ENCODE measurements around the gene N4BP2.
A peak's percentile ranks its signal among the peaks of the same experiment; 100 is the strongest.

Gene N4BP2

GRCh38 chr4:40192114-40193015 lies 135.7 kb downstream of the N4BP2 start:
- no peak for DNase-seq (ENCODE audit: low read depth)

GRCh38 chr4:40193016-40193571 lies 136.4 kb downstream of the N4BP2 start:
- DNase-seq (ENCODE audit: low read depth), result no peak

GRCh38 chr4:40193578-40193977 lies 136.9 kb downstream of the N4BP2 start:
- no peak for DNase-seq (ENCODE audit: low read depth)

- no peak for DNase-seq (ENCODE audit: low read depth)
These were observed 138.0 kb downstream of the N4BP2 start for GRCh38 chr4:40194602-40195161.

- no peak for DNase-seq (ENCODE audit: low read depth)
These were observed 138.8 kb downstream of the N4BP2 start for GRCh38 chr4:40195182-40196177.

GRCh38 chr4:40196272-40196671 lies 139.6 kb downstream of the N4BP2 start:
- no peak for DNase-seq (ENCODE audit: low read depth)

- peak; percentile 45 for DNase-seq (ENCODE audit: low read depth)
These were observed 140.2 kb downstream of the N4BP2 start, which contains the start of gene RHOH for GRCh38 chr4:40196724-40197281. Gene RHOH (plus strand): TSS chr4:40197031. CDS start chr4:40243387, 46,356 bp downstream.

- DNase-seq (ENCODE audit: low read depth), result no peak
These were observed 141.4 kb downstream of the N4BP2 start for GRCh38 chr4:40197879-40198689.

- DNase-seq (ENCODE audit: low read depth), result no peak
These were observed 142.6 kb downstream of the N4BP2 start for GRCh38 chr4:40199179-40199670.

GRCh38 chr4:40199999-40200874 lies 143.6 kb downstream of the N4BP2 start:
- no peak for DNase-seq (ENCODE audit: low read depth)

GRCh38 chr4:40200875-40201801 lies 144.5 kb downstream of the N4BP2 start:
- no peak for DNase-seq (ENCODE audit: low read depth)

GRCh38 chr4:40201898-40202297 lies 145.2 kb downstream of the N4BP2 start:
- DNase-seq (ENCODE audit: low read depth), result no peak

- no peak for DNase-seq (ENCODE audit: low read depth)
These were observed 145.8 kb downstream of the N4BP2 start for GRCh38 chr4:40202474-40202873.

GRCh38 chr4:40204507-40205258 lies 148.0 kb downstream of the N4BP2 start:
- DNase-seq (ENCODE audit: low read depth), result no peak

- no peak for DNase-seq (ENCODE audit: low read depth)
These were observed 148.9 kb downstream of the N4BP2 start for GRCh38 chr4:40205259-40206198.

- DNase-seq (ENCODE audit: low read depth), result no peak
These were observed 149.8 kb downstream of the N4BP2 start for GRCh38 chr4:40206426-40206825.

Measured in stimulated activated CD8-positive, alpha-beta memory T cell treated with anti-CD3 and anti-CD28 coated beads, Interleukin-15, amount 100 ng/mL, for 1 hour (primary cell).